Measurements from ENCODE around the gene LCOR. TPM values are rescaled to one million over a fixed set of nuclear protein-coding genes. Genes with fewer than 3 reads are reported as not detected.

LCOR gene
- total and polyA plus RNA-seq, 2 of the 13 experiments (the other 11 are each of a cell fraction or from before 2014, with no cell fraction given), result 12.4 to 23.7 TPM

GRCh38 chr10:97020452-97021400 is 188.6 kb downstream of the LCOR start (continued):
- TF ChIP-seq ZBTB40 (IDR thresholded peaks at IDR 0.05) (no peak), ZBTB40 (CRISPR knock-in tag; IDR thresholded peaks at IDR 0.05) (no peak), ZNF770 (CRISPR knock-in tag; IDR thresholded peaks at IDR 0.05) (peak; percentile 59), POLR2AphosphoS2 (IDR thresholded peaks at IDR 0.05; ENCODE audit: low read depth, low read length) (no peak), HES4 (CRISPR knock-in tag; IDR thresholded peaks at IDR 0.05; ENCODE audit: borderline replicate concordance) (no peak), MBD4 (IDR thresholded peaks at IDR 0.05; ENCODE audit: borderline replicate concordance, low read length) (no peak), ATM (IDR thresholded peaks at IDR 0.05; ENCODE audit: borderline replicate concordance) (no peak), POLR2A (IDR thresholded peaks at IDR 0.05; ENCODE audit: insufficient read depth in 1 of 2, low read depth in 2 of 2, low read length in 2 of 2) (no peak), HOXD1 (CRISPR knock-in tag; IDR thresholded peaks at IDR 0.05) (no peak), ZBTB34 (CRISPR knock-in tag; IDR thresholded peaks at IDR 0.05) (no peak), REPIN1 (CRISPR knock-in tag; IDR thresholded peaks at IDR 0.05; ENCODE audit: borderline replicate concordance, low read depth) (no peak), RNF219 (CRISPR knock-in tag; IDR thresholded peaks at IDR 0.05) (no peak)
